Measurements from ENCODE around the gene CYB5RL.

CYB5RL gene

GRCh38 chr1:54163051-54163450 is 36.8 kb downstream of the CYB5RL start:
- no peak for TF ChIP-seq CTCF (IDR thresholded peaks at IDR 0.05; ENCODE audit: low read depth, low read length, missing control alignments)
- H3K4me3 ChIP-seq (ENCODE audit: low read depth, low read length), result no peak overlapping the region
- no peak for DNase-seq (ENCODE audit: low read depth)
- in situ Hi-C loops (cut with HindIII; ENCODE audit: low sequenced_read_pairs), result no loop called here

GRCh38 chr1:54161495-54162168 is 38.2 kb downstream of the CYB5RL start:
- no peak for TF ChIP-seq CTCF (IDR thresholded peaks at IDR 0.05; ENCODE audit: low read depth, low read length, missing control alignments)
- no peak overlapping the region for H3K4me3 ChIP-seq (ENCODE audit: low read depth, low read length)
- in situ Hi-C loops (cut with HindIII; ENCODE audit: low sequenced_read_pairs), result no loop called here
- DNase-seq (ENCODE audit: low read depth), result no peak

- DNase-seq (ENCODE audit: low read depth), result no peak
- TF ChIP-seq CTCF (IDR thresholded peaks at IDR 0.05; ENCODE audit: low read depth, low read length, missing control alignments), result no peak
- in situ Hi-C loops (cut with HindIII; ENCODE audit: low sequenced_read_pairs), result no loop called here
Measured at GRCh38 chr1:54160351-54160750, 39.5 kb downstream of the CYB5RL start.

GRCh38 chr1:54159733-54160316 is 40.0 kb downstream of the CYB5RL start:
- no peak for DNase-seq (ENCODE audit: low read depth)
- no peak overlapping the region for H3K4me3 ChIP-seq (ENCODE audit: low read depth, low read length)
- TF ChIP-seq CTCF (IDR thresholded peaks at IDR 0.05; ENCODE audit: low read depth, low read length, missing control alignments), result no peak
- in situ Hi-C loops (cut with HindIII; ENCODE audit: low sequenced_read_pairs), result no loop called here

More at GRCh38 chr1:54160351-54160750, 39.5 kb downstream of the CYB5RL start:
- H3K4me3 ChIP-seq (ENCODE audit: low read depth, low read length), result no peak overlapping the region

GRCh38 chr1:54158071-54158470 is 41.8 kb downstream of the CYB5RL start:
- DNase-seq (ENCODE audit: low read depth), result no peak
- no peak overlapping the region for H3K4me3 ChIP-seq (ENCODE audit: low read depth, low read length)
- in situ Hi-C loops (cut with HindIII; ENCODE audit: low sequenced_read_pairs), result no loop called here
- no peak for TF ChIP-seq CTCF (IDR thresholded peaks at IDR 0.05; ENCODE audit: low read depth, low read length, missing control alignments)

GRCh38 chr1:54157401-54157800 is 42.4 kb downstream of the CYB5RL start:
- no peak overlapping the region for H3K4me3 ChIP-seq (ENCODE audit: low read depth, low read length)
- DNase-seq (ENCODE audit: low read depth), result no peak
- no peak for TF ChIP-seq CTCF (IDR thresholded peaks at IDR 0.05; ENCODE audit: low read depth, low read length, missing control alignments)
- in situ Hi-C loops (cut with HindIII; ENCODE audit: low sequenced_read_pairs), result no loop called here
